SK-N-SH treated with all-trans-retinoic acid at 6 μM for 48 hours (cell line): ENCODE results near the gene SERPINA12.

ENCODE experiments used
- ATAC-seq: fragments of 200-7000 bp; cut with Tn5 transposase; 3 replicates; pipeline ENCODE4 v1.9.1; 2020; ENCODE audit warnings: mild to moderate bottlenecking, moderate library complexity
- BACH2 ChIP-seq: fragments of 250-450 bp; sonication (Bioruptor Pico); IDR thresholded peaks from 2 replicates; pipeline ENCODE4 v1.9.0; 2021; ENCODE audit warnings: mild to moderate bottlenecking, borderline replicate concordance
- CREB5 ChIP-seq: fragments of 250-450 bp; sonication (Bioruptor Pico); IDR thresholded peaks from 2 replicates; pipeline ENCODE4 v1.5.1; 2020; ENCODE audit warnings: low read depth, mild to moderate bottlenecking, moderate library complexity
- CSDC2 ChIP-seq: fragments of 250-450 bp; sonication (Bioruptor Pico); IDR thresholded peaks from 2 replicates; pipeline ENCODE4 v1.5.0; 2020; ENCODE audit warnings: mild to moderate bottlenecking, moderate library complexity
- CSRNP3 ChIP-seq: fragments of 250-450 bp; sonication (Bioruptor Pico); IDR thresholded peaks from 2 replicates; pipeline ENCODE4 v1.5.1; 2021; ENCODE audit warnings: mild to moderate bottlenecking, moderate library complexity
- ESRRG ChIP-seq: fragments of 250-450 bp; sonication (Bioruptor Pico); IDR thresholded peaks from 2 replicates; pipeline ENCODE4 v1.6.1; 2021; ENCODE audit warnings: mild to moderate bottlenecking
- GLIS3 ChIP-seq: fragments of 250-450 bp; sonication (Bioruptor Pico); IDR thresholded peaks from 2 replicates; pipeline ENCODE4 v1.5.0; 2020; ENCODE audit warnings: mild to moderate bottlenecking, moderate library complexity
- ISL1 ChIP-seq: fragments of 250-450 bp; sonication (Bioruptor Pico); IDR thresholded peaks from 2 replicates; pipeline ENCODE4 v2.1.2; 2022; ENCODE audit warnings: mild to moderate bottlenecking, moderate library complexity
- OSR1 ChIP-seq: fragments of 250-450 bp; sonication (Bioruptor Pico); IDR thresholded peaks from 2 replicates; pipeline ENCODE4 v1.8.0; 2022; ENCODE audit warnings: moderate library complexity, mild to moderate bottlenecking, inconsistent platforms
- PATZ1 ChIP-seq: fragments of 250-450 bp; sonication (Bioruptor Pico); IDR thresholded peaks from 2 replicates; pipeline ENCODE4 v1.8.0; 2020; ENCODE audit warnings: mild to moderate bottlenecking, moderate library complexity, borderline replicate concordance
- POU6F1 ChIP-seq: fragments of 250-450 bp; sonication (Bioruptor Pico); IDR thresholded peaks from 2 replicates; pipeline ENCODE4 v1.8.0; 2021; ENCODE audit warnings: low read depth, mild to moderate bottlenecking, moderate library complexity, borderline replicate concordance
- PPARA ChIP-seq: fragments of 250-450 bp; sonication (Bioruptor Pico); IDR thresholded peaks from 2 replicates; pipeline ENCODE4 v1.5.0; 2020; ENCODE audit warnings: mild to moderate bottlenecking, borderline replicate concordance
- RARB ChIP-seq: fragments of 250-450 bp; sonication (Bioruptor Pico); IDR thresholded peaks from 2 replicates; pipeline ENCODE4 v1.8.0; 2021; ENCODE audit warnings: mild to moderate bottlenecking, moderate library complexity
- SNAI2 ChIP-seq: fragments of 250-450 bp; sonication (Bioruptor Pico); IDR thresholded peaks from 2 replicates; pipeline ENCODE4 v1.5.0; 2020; ENCODE audit warnings: mild to moderate bottlenecking, moderate library complexity
- TCF4 ChIP-seq: fragments of 250-450 bp; sonication (Bioruptor Pico); IDR thresholded peaks from 2 replicates; pipeline ENCODE4 v1.8.0; 2021; ENCODE audit warnings: mild to moderate bottlenecking, moderate library complexity, borderline replicate concordance
- TOX ChIP-seq: fragments of 250-450 bp; sonication (Bioruptor Pico); IDR thresholded peaks from 2 replicates; pipeline ENCODE4 v1.8.0; 2021; ENCODE audit warnings: mild to moderate bottlenecking, moderate library complexity, borderline replicate concordance
- TSHZ2 ChIP-seq: fragments of 250-450 bp; sonication (Bioruptor Pico); IDR thresholded peaks from 2 replicates; pipeline ENCODE4 v1.5.0; 2020; ENCODE audit warnings: mild to moderate bottlenecking, moderate library complexity
- ZFP3 ChIP-seq: fragments of 250-450 bp; sonication (Bioruptor Pico); IDR thresholded peaks from 2 replicates; pipeline ENCODE4 v1.5.0; 2020; ENCODE audit warnings: mild to moderate bottlenecking, moderate library complexity
- ZFP30 ChIP-seq: fragments of 450-650 bp; formaldehyde crosslinking; IDR thresholded peaks from 2 replicates; pipeline ENCODE4 v1.5.0; 2022; ENCODE audit warnings: mild to moderate bottlenecking, moderate library complexity
- ZNF70 ChIP-seq: fragments of 450-650 bp; formaldehyde crosslinking; IDR thresholded peaks from 2 replicates; pipeline ENCODE4 v1.5.0; 2020; ENCODE audit warnings: mild to moderate bottlenecking, moderate library complexity
- ZNF8 ChIP-seq: fragments of 450-650 bp; formaldehyde crosslinking; IDR thresholded peaks from 2 replicates; pipeline ENCODE4 v1.5.0; 2020; ENCODE audit warnings: mild to moderate bottlenecking, moderate library complexity

The SERPINA12 gene

GRCh38 chr14:94505641-94506040, 3.6 kb downstream of the SERPINA12 start:
- no peak for ATAC-seq
- TF ChIP-seq CSDC2 (CRISPR knock-in tag) (no peak), ZFP30 (CRISPR knock-in tag) (no peak), CREB5 (no peak), TCF4 (CRISPR knock-in tag) (no peak), CSRNP3 (no peak), ZNF70 (CRISPR knock-in tag) (no peak), ZFP3 (CRISPR knock-in tag) (no peak), RARB (CRISPR knock-in tag) (no peak), GLIS3 (no peak), ESRRG (CRISPR knock-in tag) (no peak)

DNA sequence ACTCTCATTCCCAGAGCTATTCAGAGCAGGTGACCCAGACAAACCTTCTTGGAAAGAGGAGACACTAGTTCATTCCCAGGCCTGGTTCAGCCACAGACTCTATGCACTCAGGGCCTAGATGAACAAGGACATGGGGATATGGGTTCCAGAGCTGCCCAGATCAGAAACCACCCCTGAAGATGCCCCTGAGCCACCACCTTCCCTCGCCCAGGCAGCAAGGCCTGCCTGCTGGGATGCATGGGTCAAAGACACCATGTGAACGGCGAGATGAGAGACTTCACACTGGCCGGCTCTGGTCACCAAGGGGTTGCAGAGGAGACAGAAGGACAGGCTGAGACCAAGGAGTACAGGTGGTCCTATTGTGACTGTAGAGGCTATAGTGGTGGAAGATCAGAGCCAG, 4.1 kb downstream of the SERPINA12 start:
- no peak for ATAC-seq
- TF ChIP-seq ESRRG (CRISPR knock-in tag) (no peak), SNAI2 (no peak), ISL1 (CRISPR knock-in tag) (no peak), PPARA (CRISPR knock-in tag) (no peak), GLIS3 (no peak), POU6F1 (CRISPR knock-in tag) (no peak), OSR1 (no peak), ZNF8 (CRISPR knock-in tag) (no peak), TSHZ2 (CRISPR knock-in tag) (no peak), TOX (CRISPR knock-in tag) (no peak), TCF4 (CRISPR knock-in tag) (no peak), BACH2 (CRISPR knock-in tag) (no peak), CSRNP3 (no peak), CSDC2 (CRISPR knock-in tag) (no peak), ZFP30 (CRISPR knock-in tag) (no peak), PATZ1 (CRISPR knock-in tag) (no peak)
